HG03575 (cell line): ENCODE data around the gene MGA.

Experiments used
- ATAC-seq: cut with Tn5 transposase; IDR thresholded peaks from one replicate; pipeline ENCODE4 v1.9.1; 2021; ENCODE audit not compliant: unreplicated experiment, insufficient number of reproducible peaks, low FRiP score; ENCODE audit errors: extremely low read depth

The MGA gene

GRCh38 chr15:41774882-41775417 is 114.7 kb downstream of the MGA start:
- ATAC-seq = no peak

- no peak for ATAC-seq
These were observed 115.4 kb downstream of the MGA start for GRCh38 chr15:41775651-41776050.

- ATAC-seq = no peak
These were observed 117.3 kb downstream of the MGA start for GRCh38 chr15:41777421-41777973.

- ATAC-seq = no peak
These were observed 118.3 kb downstream of the MGA start for GRCh38 chr15:41778521-41778920.

GRCh38 chr15:41779662-41780157 is 119.5 kb downstream of the MGA start:
- no peak for ATAC-seq

- no peak for ATAC-seq
These were observed 120.1 kb downstream of the MGA start for GRCh38 chr15:41780266-41780665.

- no peak for ATAC-seq
These were observed 120.5 kb downstream of the MGA start for GRCh38 chr15:41780727-41781126.

- ATAC-seq = no peak
These were observed 122.4 kb downstream of the MGA start for GRCh38 chr15:41782371-41783282.

- ATAC-seq = no peak
These were observed 123.1 kb downstream of the MGA start for GRCh38 chr15:41783296-41783695.

- no peak for ATAC-seq
These were observed 128.1 kb downstream of the MGA start for GRCh38 chr15:41788262-41788661.

GRCh38 chr15:41789236-41789635 is 129.0 kb downstream of the MGA start:
- ATAC-seq = no peak

- ATAC-seq = no peak
These were observed 129.5 kb downstream of the MGA start for GRCh38 chr15:41789662-41790061.

GRCh38 chr15:41790169-41790568 is 130.0 kb downstream of the MGA start:
- no peak for ATAC-seq

GRCh38 chr15:41790756-41791546 is 130.7 kb downstream of the MGA start:
- no peak for ATAC-seq

- ATAC-seq = no peak
These were observed 131.3 kb downstream of the MGA start for GRCh38 chr15:41791547-41791937.

GRCh38 chr15:41792000-41792637 is 131.9 kb downstream of the MGA start:
- ATAC-seq = no peak

GRCh38 chr15:41794081-41794480 is 133.9 kb downstream of the MGA start:
- ATAC-seq = no peak

- ATAC-seq = no peak
These were observed 136.0 kb downstream of the MGA start for GRCh38 chr15:41795996-41796856.
